B cell (primary cell): ENCODE measurements around the gene OVCA2. TPM values are rescaled to one million over a fixed set of nuclear protein-coding genes. Genes with fewer than 3 reads are reported as not detected.

Experiments used
- ATAC-seq: fragments of 200-7000 bp; cut with Tn5 transposase; one replicate; pipeline ENCODE4 v1.10.0; 2021; ENCODE audit warnings: low read depth, mild to moderate bottlenecking, moderate number of reproducible peaks, moderate library complexity
- CTCF ChIA-PET: fragments of 350-600 bp; sonication (Branson Sonifier 250); formaldehyde crosslinking; loops from one replicate; lab custom pipeline; 2021; ENCODE audit warnings: antibody characterized with exemption, inconsistent platforms; lab: Charles Lee
- POLR2A ChIA-PET: fragments of 350-600 bp; sonication (Branson Sonifier 250); formaldehyde crosslinking; loops from one replicate; lab custom pipeline; 2021; ENCODE audit warnings: antibody characterized with exemption; lab: Charles Lee
- DNase-seq: peaks from one replicate; pipeline ENCODE4 v3.0.0; 2013
- H2AFZ ChIP-seq: 2 replicates; pipeline ENCODE4 v1.6.1; 2012; ENCODE audit warnings: mild to moderate bottlenecking, low read depth, low read length; ENCODE audit not compliant: insufficient read depth, poor library complexity, severe bottlenecking
- H3K27ac ChIP-seq, 2 donors: 1 replicate in 1 of 2; 2 replicates in 1 of 2; pipeline ENCODE4 v1.5.1; 2012 to 2013; ENCODE audit warnings: low read length in 2 of 2, mild to moderate bottlenecking in 2 of 2, moderate library complexity in 1 of 2
- H3K27me3 ChIP-seq, 4 experiments: fragments of 200-600 bp in 1 of 4; sonication (generic) in 1 of 4; replicated peaks in 1 of 4; 1 replicate in 2 of 4; 2 replicates in 2 of 4; pipeline versions ENCODE4 v1.6.1 to v1.7.0; 2013 to 2016; ENCODE audit warnings: low read length in 3 of 4, mild to moderate bottlenecking in 2 of 4, mixed read lengths in 1 of 4, moderate library complexity in 1 of 4; ENCODE audit not compliant: insufficient read depth in 4 of 4, control insufficient read depth in 3 of 4; ENCODE audit errors: control extremely low read depth in 1 of 4
- H3K36me3 ChIP-seq, 2 experiments: replicated peaks in 1 of 2; 1 replicate in 1 of 2; 2 replicates in 1 of 2; pipeline versions ENCODE4 v1.6.1 to v1.7.1; 2013; ENCODE audit warnings: low read length in 1 of 2; ENCODE audit not compliant: insufficient read depth in 2 of 2, control insufficient read depth in 1 of 2; ENCODE audit errors: control extremely low read depth in 1 of 2, extremely low read depth in 1 of 2
- H3K4me1 ChIP-seq, 2 donors: fragments of 200-600 bp in 1 of 2; sonication (generic) in 1 of 2; 1 replicate in 1 of 2; 2 replicates in 1 of 2; pipeline versions ENCODE4 v1.5.1 to v1.6.1; 2013 to 2017; ENCODE audit warnings: low read length in 2 of 2; ENCODE audit not compliant: control insufficient read depth in 2 of 2, insufficient read depth in 2 of 2
- H3K4me2 ChIP-seq: replicated peaks from 2 replicates; pipeline ENCODE3; 2012; ENCODE audit warnings: mild to moderate bottlenecking, low read depth, low read length; ENCODE audit not compliant: poor library complexity, severe bottlenecking
- H3K4me3 ChIP-seq, 5 experiments: fragments of 200-600 bp in 1 of 5; sonication (generic) in 1 of 5; 1 replicate in 3 of 5; 2 replicates in 2 of 5; pipeline versions ENCODE4 v1.5.1 to v1.7.0; 2011 to 2016; ENCODE audit warnings: low read length in 4 of 5, mild to moderate bottlenecking in 4 of 5, low read depth in 2 of 5, control low read depth in 1 of 5, moderate library complexity in 1 of 5; ENCODE audit not compliant: insufficient read depth in 1 of 5; ENCODE audit errors: control extremely low read depth in 1 of 5, extremely low read depth in 1 of 5
- H3K79me2 ChIP-seq: fragments of 200-600 bp; sonication (generic); one replicate; pipeline ENCODE4 v1.6.0; 2016; ENCODE audit warnings: low read length; ENCODE audit not compliant: control insufficient read depth, insufficient read depth
- H3K9ac ChIP-seq: fragments of 200-600 bp; sonication (generic); 2 replicates; pipeline ENCODE4 v1.6.1; 2017; ENCODE audit warnings: mild to moderate bottlenecking, low read length, moderate library complexity
- H3K9me3 ChIP-seq, 3 donors: one replicate each; pipeline versions ENCODE4 v1.6.1 to v1.7.1; 2013; ENCODE audit warnings: low read length in 2 of 3; ENCODE audit not compliant: control insufficient read depth in 2 of 3, insufficient read depth in 1 of 3; ENCODE audit errors: control extremely low read depth in 1 of 3
- H4K20me1 ChIP-seq: 2 replicates; pipeline ENCODE4 v1.6.0; 2012; ENCODE audit warnings: mild to moderate bottlenecking, low read length; ENCODE audit not compliant: insufficient read depth, control insufficient read depth, poor library complexity, severe bottlenecking
- H3K27ac Mint-ChIP-seq: one replicate; pipeline ENCODE4 v1.8.0; 2021; ENCODE audit warnings: mixed read lengths
- H3K27me3 Mint-ChIP-seq: one replicate; pipeline ENCODE4 v1.8.0; 2021; ENCODE audit warnings: mixed read lengths
- H3K4me1 Mint-ChIP-seq: one replicate; pipeline ENCODE4 v1.8.0; 2021; ENCODE audit warnings: mixed read lengths
- H3K4me3 Mint-ChIP-seq: one replicate; pipeline ENCODE4 v1.8.0; 2021; ENCODE audit warnings: mixed read lengths
- H3K9me3 Mint-ChIP-seq: one replicate; pipeline ENCODE4 v1.8.0; 2022; ENCODE audit warnings: mixed read lengths; ENCODE audit not compliant: insufficient read depth
- EZH2 ChIP-seq: IDR thresholded peaks from 2 replicates; pipeline ENCODE4 v1.6.1; 2012; ENCODE audit warnings: borderline replicate concordance, low read depth, mild to moderate bottlenecking, moderate library complexity, low read length; ENCODE audit not compliant: insufficient read depth, poor library complexity, severe bottlenecking
- WGBS: methylation state at CpG from one replicate; pipeline ENCODE4 v1.1.5; 2013; ENCODE audit warnings: missing lambda C conversion rate; ENCODE audit not compliant: insufficient coverage; 5-methylcytosine and 5-hydroxymethylcytosine counted together
- intact Hi-C: fragments of 100-400 bp; cut with micrococcal nuclease; formaldehyde crosslinking; loops from one replicate; pipeline ENCODE4 v1.10.0; 2022
- polyA plus RNA-seq: library from polyadenylated mRNA; depleted of rRNA; stranded (reverse); fragments of >200 nt; gene quantifications from 2 replicates; pipeline ENCODE4 v1.2.3, GENCODE V29; 2012
- total RNA-seq, 2 donors: library from RNA; stranded (reverse); fragments of 120-200 nt in 1 of 2; gene quantifications; 1 replicate in 1 of 2; 2 replicates in 1 of 2; pipeline versions ENCODE4 v1.2.3 to v1.2.4, GENCODE V29; 2013 to 2022
- TF ChIP-seq, protein P1 (sequence below): fragments of 200-600 bp; IDR thresholded peaks from one replicate; pipeline ENCODE4 v1.8.0; 2022; ENCODE audit warnings: antibody characterized with exemption, mild to moderate bottlenecking

Gene OVCA2
- total and polyA plus RNA-seq, 2 donors (not counting 1 experiment from before 2014, with no cell fraction given): 23.2 to 43.9 TPM

DNA sequence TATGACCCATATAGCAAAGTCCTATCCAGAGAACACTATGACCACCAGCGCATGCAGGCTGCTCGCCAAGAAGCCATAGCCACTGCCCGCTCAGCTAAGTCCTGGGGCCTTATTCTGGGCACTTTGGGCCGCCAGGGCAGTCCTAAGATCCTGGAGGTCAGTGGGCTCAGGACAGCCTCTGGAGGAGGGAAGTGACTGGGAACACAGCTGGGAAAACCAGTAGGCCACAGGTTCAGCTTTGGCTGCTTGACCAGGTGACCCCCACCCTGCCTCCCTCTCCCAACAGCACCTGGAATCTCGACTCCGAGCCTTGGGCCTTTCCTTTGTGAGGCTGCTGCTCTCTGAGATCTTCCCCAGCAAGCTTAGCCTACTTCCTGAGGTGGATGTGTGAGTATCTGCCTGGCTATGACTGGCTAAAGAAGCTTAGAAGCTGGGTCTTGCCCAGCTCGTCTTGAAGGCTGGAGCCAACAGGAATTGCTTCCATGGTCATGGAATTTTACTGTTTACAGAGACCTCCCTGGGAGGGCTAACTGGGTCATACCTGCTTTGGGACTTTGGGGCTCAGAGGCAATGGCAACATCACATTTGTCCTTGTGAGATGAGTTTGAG lies 1.5 kb upstream of the OVCA2 start:
- H3K4me3 ChIP-seq: no peak overlapping the region
- CTCF ChIA-PET: interaction anchor here (1.0 to 3.0 kb wide), 6 partner anchors 9 to 356 kb away, joined by 3 to 12 read pairs (median 4); partner anchors contain the start of gene DPH1

More for the DNA sequence above, 1.5 kb upstream of the OVCA2 start:
- Histone ChIP-seq H2AFZ (no peak overlapping the region), H3K4me2 (no peak overlapping the region), H3K9me3 (peaks cover 0 to 4% (median 0%) of the 10 kb centered on the region in 3 donors), H4K20me1 (peaks cover 9% of the 10 kb centered on the region), H3K79me2 (peaks cover 16% of the 10 kb centered on the region), H3K9ac (no peak overlapping the region), H3K4me1 (peaks cover 12 to 15% of the 10 kb centered on the region in 2 donors), H3K27me3 (no peaks in the 10 kb centered on the region), H3K27ac (no peak overlapping the region), H3K36me3 (peaks cover 0 to 45% of the 10 kb centered on the region in 2 experiments)
- ATAC-seq: no peak
- no peak overlapping the region for H3K27ac Mint-ChIP-seq
- POLR2A ChIA-PET: no interaction called here
- H3K4me3 Mint-ChIP-seq: peak overlapping the region; percentile 91
- intact Hi-C loops: loop anchor here (2.0 to 5.0 kb wide), 3 partner anchors 16 to 324 kb away; partner anchors contain the start of gene RTN4RL1
- H3K9me3 Mint-ChIP-seq: no peaks in the 10 kb centered on the region
- no peak for TF ChIP-seq EZH2
- TF ChIP-seq, protein P1, sequence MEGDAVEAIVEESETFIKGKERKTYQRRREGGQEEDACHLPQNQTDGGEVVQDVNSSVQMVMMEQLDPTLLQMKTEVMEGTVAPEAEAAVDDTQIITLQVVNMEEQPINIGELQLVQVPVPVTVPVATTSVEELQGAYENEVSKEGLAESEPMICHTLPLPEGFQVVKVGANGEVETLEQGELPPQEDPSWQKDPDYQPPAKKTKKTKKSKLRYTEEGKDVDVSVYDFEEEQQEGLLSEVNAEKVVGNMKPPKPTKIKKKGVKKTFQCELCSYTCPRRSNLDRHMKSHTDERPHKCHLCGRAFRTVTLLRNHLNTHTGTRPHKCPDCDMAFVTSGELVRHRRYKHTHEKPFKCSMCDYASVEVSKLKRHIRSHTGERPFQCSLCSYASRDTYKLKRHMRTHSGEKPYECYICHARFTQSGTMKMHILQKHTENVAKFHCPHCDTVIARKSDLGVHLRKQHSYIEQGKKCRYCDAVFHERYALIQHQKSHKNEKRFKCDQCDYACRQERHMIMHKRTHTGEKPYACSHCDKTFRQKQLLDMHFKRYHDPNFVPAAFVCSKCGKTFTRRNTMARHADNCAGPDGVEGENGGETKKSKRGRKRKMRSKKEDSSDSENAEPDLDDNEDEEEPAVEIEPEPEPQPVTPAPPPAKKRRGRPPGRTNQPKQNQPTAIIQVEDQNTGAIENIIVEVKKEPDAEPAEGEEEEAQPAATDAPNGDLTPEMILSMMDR: no peak
- peaks cover 28% of the 10 kb centered on the region for H3K4me1 Mint-ChIP-seq
- 98% methylated on average over 7 of the region's 7 CpGs for WGBS
- DNase-seq: no peak
- H3K27me3 Mint-ChIP-seq: no peaks in the 10 kb centered on the region
